LNCaP clone FGC (cell line): ENCODE data around the gene TRAK1.

Source experiments
- DNase-seq: peaks from one replicate; pipeline ENCODE4 v3.0.0-alpha.2; 2011; ENCODE audit warnings: low read depth
- H3K4me3 ChIP-seq: 2 replicates; pipeline ENCODE4 v1.5.1; 2011; ENCODE audit warnings: mild to moderate bottlenecking, low read depth, low read length, control low read depth
- TF ChIP-seq, protein P1 (sequence below): IDR thresholded peaks from 2 replicates; pipeline ENCODE4 v1.5.1; 2012; ENCODE audit warnings: mild to moderate bottlenecking; ENCODE audit not compliant: control insufficient read depth, insufficient read depth; ENCODE audit errors: extremely low read depth

TRAK1 gene

GRCh38 chr3:42192334-42193200 is 101.4 kb downstream of the TRAK1 start:
- TF ChIP-seq, protein P1, sequence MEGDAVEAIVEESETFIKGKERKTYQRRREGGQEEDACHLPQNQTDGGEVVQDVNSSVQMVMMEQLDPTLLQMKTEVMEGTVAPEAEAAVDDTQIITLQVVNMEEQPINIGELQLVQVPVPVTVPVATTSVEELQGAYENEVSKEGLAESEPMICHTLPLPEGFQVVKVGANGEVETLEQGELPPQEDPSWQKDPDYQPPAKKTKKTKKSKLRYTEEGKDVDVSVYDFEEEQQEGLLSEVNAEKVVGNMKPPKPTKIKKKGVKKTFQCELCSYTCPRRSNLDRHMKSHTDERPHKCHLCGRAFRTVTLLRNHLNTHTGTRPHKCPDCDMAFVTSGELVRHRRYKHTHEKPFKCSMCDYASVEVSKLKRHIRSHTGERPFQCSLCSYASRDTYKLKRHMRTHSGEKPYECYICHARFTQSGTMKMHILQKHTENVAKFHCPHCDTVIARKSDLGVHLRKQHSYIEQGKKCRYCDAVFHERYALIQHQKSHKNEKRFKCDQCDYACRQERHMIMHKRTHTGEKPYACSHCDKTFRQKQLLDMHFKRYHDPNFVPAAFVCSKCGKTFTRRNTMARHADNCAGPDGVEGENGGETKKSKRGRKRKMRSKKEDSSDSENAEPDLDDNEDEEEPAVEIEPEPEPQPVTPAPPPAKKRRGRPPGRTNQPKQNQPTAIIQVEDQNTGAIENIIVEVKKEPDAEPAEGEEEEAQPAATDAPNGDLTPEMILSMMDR: no peak
- no peak overlapping the region for H3K4me3 ChIP-seq
- DNase-seq: no peak

DNA sequence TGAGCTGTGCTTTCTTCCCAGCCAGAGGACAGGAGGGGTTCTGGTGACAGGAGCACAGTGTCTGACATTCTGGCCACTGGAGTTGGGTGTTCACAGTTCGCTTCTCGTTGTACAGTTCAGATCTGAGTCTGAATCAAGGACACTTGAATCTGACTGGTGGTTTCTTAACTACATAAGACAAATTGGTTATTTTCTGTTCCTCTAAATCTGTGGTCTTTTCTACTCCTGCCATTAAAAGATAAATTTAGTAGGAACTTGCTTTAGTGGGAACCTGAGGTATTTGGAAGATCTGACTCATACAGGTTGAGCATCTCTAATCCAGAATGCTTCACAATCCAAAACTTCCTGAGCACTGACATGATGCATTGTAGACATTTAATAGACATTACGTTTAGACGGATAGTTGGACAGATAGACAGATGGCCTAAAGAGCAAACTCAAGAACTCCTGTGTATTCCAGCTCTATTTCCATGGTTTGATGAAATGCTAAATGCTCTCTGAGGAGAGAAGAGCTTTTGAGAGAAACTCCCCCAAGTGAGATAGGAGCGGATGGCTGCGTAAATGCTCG is 103.9 kb downstream of the TRAK1 start:
- TF ChIP-seq, protein P1: no peak
- H3K4me3 ChIP-seq: no peak overlapping the region
- no peak for DNase-seq

- H3K4me3 ChIP-seq: no peak overlapping the region
- TF ChIP-seq, protein P1: no peak
- no peak for DNase-seq
These were observed 104.7 kb downstream of the TRAK1 start for GRCh38 chr3:42195879-42196330.

DNA sequence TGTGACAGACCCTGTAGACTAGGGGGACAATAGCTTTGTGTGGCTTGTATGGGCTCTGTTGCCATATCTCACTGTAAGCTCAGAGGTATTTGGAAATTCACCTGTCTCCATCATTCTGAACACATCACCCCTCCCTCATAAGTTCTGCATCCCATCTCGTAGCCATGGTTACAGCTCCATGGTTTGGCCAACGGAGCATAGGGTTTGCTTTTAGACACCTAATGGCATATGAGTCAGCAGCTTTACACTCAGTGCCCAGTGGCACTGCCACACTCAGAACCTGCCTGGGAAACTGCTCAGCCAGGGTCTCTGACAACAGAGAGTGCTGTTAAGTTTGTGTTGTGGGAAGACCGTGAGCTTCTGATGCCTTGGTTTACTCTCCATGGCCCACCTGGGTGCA is 107.6 kb downstream of the TRAK1 start:
- TF ChIP-seq, protein P1: no peak
- DNase-seq: no peak
- no peak overlapping the region for H3K4me3 ChIP-seq

DNA sequence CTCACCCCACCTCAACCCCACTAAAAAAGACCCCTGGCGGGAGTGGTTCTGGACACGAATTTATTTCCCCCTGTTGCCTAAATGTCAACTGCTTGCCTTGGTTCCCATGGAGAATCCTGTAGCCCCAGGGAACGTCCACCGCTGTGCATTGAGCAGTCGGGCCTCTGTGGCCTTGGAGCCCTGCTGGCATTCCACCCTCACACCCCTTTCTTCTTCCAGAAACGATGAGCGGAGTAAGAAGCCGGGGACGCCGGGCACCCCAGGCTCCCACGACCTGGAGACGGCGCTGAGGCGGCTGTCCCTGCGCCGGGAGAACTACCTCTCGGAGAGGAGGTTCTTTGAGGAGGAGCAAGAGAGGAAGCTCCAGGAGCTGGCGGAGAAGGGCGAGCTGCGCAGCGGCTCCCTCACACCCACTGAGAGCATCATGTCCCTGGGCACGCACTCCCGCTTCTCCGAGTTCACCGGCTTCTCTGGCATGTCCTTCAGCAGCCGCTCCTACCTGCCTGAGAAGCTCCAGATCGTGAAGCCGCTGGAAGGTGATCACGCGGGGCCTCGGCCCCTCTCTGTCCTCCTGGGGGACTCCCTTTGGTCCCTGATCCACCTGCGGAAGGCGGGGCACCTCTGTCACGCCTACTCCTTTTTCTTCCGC is 111.2 kb downstream of the TRAK1 start:
- H3K4me3 ChIP-seq: no peak overlapping the region
- DNase-seq: no peak
- TF ChIP-seq, protein P1: no peak

- TF ChIP-seq, protein P1: no peak
- no peak overlapping the region for H3K4me3 ChIP-seq
- DNase-seq: no peak
These were observed 113.9 kb downstream of the TRAK1 start for GRCh38 chr3:42204867-42205599.
